HG03378 (cell line): Measurements from ENCODE around the gene TRPM2.

Experiments
- ATAC-seq: cut with Tn5 transposase; IDR thresholded peaks from one replicate; pipeline ENCODE4 v1.9.1; 2021; ENCODE audit warnings: mild to moderate bottlenecking, moderate library complexity; ENCODE audit not compliant: unreplicated experiment

TRPM2 gene

GRCh38 chr21:44456214-44456914 lies 102.9 kb downstream of the TRPM2 start:
- ATAC-seq = no peak

GRCh38 chr21:44456915-44457736 lies 103.7 kb downstream of the TRPM2 start:
- ATAC-seq = no peak

- ATAC-seq = no peak
Measured at GRCh38 chr21:44458971-44459711, 105.7 kb downstream of the TRPM2 start.

- ATAC-seq = no peak
Measured at GRCh38 chr21:44459712-44460440, 106.5 kb downstream of the TRPM2 start.

GRCh38 chr21:44460441-44460755 lies 107.0 kb downstream of the TRPM2 start:
- ATAC-seq = no peak

GRCh38 chr21:44461005-44461404 lies 107.6 kb downstream of the TRPM2 start:
- ATAC-seq = no peak

- ATAC-seq = no peak
Measured at GRCh38 chr21:44461464-44462001, 108.1 kb downstream of the TRPM2 start.

- no peak for ATAC-seq
Measured at GRCh38 chr21:44462086-44462833, 108.8 kb downstream of the TRPM2 start.

GRCh38 chr21:44462834-44463200 lies 109.4 kb downstream of the TRPM2 start:
- no peak for ATAC-seq

- ATAC-seq = no peak
Measured at GRCh38 chr21:44463724-44464123, 110.3 kb downstream of the TRPM2 start.

GRCh38 chr21:44464351-44464750 lies 110.9 kb downstream of the TRPM2 start:
- no peak for ATAC-seq

- no peak for ATAC-seq
Measured at GRCh38 chr21:44466351-44466954, 113.0 kb downstream of the TRPM2 start.

- ATAC-seq = no peak
Measured at GRCh38 chr21:44466996-44467858, 113.8 kb downstream of the TRPM2 start.

GRCh38 chr21:44467859-44468195 lies 114.4 kb downstream of the TRPM2 start:
- no peak for ATAC-seq

GRCh38 chr21:44471341-44471740 lies 117.9 kb downstream of the TRPM2 start:
- no peak for ATAC-seq

GRCh38 chr21:44471996-44472395 lies 118.6 kb downstream of the TRPM2 start:
- no peak for ATAC-seq

- ATAC-seq = no peak
Measured at GRCh38 chr21:44473915-44474555, 120.6 kb downstream of the TRPM2 start.

GRCh38 chr21:44475266-44475845 lies 121.9 kb downstream of the TRPM2 start:
- ATAC-seq = no peak
